Smooth muscle cell of the brain vasculature (primary cell): Measurements from ENCODE around the gene ATP6V0A1.
"Not testable (repeated sequence)": the region's sequence is repeated elsewhere in the genome, so short reads cannot be mapped to it uniquely, and the experiment has no call there.

Experiments used
- DNase-seq: peaks from one replicate; pipeline ENCODE4 v3.0.0-alpha.2; 2012; ENCODE audit warnings: low read depth, low spot score

The ATP6V0A1 gene

DNA sequence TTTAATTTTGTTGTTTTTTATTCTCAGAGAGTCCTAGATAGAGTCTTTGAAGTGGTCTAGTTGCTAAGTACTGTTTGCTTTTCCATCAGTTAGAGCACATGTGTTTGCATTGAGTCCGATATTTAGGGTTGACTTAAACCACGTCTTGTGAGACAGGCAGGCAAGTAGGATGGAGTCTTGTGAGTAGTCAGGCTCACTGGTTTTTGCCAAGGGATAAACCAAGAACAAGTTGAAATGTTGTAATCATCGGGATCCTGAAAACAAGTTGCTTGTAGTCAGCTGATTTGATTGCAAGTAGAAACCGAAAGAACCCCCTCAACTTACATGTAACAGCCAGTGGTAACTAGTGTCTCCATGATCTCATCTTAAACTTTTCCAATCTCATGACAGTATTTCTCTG is 17.2 kb downstream of the ATP6V0A1 start:
- DNase-seq = no peak

DNA sequence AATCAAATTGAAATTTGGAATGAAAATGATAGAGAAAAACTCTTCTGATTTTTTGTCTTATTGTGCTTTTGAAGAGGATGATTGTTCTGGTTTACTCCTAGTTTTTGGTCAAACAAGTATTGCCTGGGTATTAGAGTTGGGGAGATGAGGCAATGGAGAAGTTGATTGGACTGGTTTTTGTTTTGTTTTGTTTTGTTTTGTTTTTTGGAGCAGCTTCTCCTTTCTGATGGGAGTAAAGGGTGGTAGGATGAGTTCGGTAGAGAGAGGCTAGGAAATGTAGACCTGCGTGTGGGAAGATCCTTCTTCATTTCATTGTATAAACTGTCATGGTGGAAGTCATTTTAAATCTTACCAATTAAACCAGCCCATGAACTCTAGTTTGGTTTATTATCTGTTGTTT is 17.7 kb downstream of the ATP6V0A1 start:
- DNase-seq = no peak

DNA sequence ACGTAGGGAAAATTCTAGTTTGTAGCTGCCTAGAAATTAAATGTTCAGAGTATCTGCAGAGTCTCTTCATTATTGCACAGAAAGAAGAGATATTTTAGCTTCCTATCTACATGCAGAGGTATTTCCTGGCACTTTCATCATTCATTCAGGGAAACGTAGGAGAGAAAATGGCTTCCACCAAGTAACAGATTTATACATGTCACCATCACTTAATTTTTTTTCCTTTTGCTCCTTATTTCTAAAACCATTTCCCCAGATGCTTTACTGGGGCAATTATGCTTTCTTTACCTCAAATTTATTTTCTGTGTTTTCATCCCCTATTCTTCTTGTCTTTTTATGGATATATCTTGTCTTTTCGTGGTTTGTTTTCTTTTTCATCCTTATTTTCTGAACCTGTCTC is 18.5 kb downstream of the ATP6V0A1 start:
- DNase-seq = no peak

DNA sequence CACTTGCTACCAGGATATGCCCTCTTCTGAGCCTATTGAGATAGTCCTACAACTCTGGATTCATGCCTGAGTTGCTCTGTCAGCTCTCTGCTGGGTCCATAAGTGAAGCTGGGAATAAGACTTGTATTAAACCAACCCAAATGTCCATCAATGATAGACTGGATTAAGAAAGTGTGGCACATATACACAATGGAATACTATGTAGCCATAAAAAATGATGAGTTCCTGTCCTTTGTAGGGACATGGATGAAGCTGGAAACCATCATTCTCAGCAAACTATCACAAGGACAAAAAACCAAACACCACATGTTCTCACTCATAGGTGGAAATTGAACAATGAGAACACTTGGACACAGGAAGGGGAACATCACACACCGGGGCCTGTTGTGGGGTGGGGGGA is 19.1 kb downstream of the ATP6V0A1 start:
- DNase-seq = not testable (repeated sequence)

DNA sequence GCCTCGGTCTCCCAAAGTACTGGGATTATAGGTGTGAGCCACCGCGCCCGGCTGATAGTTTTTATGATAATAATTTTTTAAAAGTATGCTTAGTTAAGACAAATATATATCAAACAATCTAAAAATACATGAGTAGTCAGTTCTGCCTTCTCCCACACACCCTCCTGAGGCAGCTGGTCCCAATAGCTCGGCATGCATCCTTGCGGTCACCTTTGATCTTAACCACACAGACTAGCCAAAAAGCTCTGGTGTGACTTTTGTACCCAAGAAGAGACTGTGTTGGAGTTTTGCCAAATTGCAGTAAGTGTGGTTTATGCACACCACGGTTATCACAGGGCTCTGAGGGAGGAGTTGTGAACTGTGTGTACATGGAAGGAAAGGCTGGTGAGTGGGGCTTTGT is 25.6 kb downstream of the ATP6V0A1 start:
- DNase-seq = no peak

DNA sequence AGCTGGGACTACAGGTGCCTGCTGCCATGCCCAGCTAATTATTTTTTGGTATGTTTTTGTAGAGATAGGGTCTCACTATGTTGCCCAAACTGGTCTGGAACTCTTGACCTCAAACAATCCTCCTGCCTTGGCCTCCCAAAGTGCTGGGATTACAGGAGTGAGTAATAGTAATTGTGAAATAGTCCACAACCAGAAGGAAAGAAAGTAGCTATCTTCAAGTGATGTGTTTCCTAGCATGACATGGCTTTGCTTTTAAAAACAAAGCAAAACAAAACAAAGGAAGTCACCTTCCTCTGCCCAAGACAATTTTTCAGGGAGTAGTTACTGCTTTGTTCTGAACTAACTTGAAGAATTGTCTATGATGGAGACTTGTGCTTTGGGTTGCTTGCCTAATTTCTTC is 27.0 kb downstream of the ATP6V0A1 start:
- DNase-seq = no peak

DNA sequence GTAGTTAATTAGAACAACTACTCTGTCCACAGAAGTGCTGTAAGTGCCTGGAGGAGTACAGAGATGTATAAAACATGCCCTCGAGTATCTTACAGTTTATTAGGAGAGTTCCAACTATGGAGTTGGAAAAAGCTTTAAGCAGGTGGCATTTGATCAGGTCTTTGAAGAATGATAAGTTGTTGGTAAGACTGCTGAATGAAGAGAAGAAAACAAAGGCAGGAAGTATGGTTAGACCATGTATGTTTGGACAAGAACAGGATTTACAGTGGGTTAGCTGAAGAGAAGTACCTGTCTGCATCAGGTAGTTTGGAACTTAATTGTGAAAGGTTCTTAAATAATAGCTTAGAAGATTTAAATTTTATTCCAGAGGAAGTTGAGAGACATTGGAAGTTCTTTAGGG is 29.4 kb downstream of the ATP6V0A1 start:
- DNase-seq = no peak

DNA sequence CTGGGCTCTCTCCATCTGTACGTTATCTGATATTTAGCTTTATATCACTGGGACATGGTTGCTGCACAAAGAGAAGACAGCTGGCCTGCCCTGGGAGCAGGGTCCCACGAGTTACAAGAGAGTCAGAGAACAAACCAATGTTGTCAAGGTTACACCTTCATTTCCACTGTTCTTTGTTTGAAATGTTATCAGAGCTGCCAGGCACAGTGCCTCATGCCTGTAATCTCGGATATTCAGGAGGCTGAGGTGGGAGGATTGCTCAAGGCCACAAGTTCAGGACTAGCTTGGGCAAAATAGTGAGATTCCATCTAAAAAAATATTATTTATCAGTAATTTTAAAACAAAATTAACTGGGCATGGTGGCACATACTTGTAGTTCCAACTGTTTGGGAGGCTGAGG is 34.6 kb downstream of the ATP6V0A1 start:
- no peak for DNase-seq

DNA sequence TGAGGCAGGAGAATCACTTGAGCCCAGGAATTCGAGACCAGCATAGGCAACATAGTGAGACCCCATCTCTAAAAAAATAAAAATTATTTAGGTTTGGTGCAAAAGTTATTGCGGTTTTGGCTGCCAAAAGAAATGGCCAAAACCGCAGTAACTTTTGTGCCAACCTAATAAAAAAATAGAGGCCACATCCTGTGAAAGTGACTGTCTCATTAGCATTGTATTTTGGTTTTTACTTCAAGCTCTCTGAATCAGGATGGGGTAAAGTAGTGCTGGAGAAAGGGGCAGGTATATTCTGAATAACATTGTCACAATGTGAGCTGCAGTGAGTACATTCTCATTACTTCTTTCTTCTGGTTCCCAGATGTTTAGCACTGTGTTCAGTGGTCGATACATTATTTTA is 36.0 kb downstream of the ATP6V0A1 start:
- no peak for DNase-seq

DNA sequence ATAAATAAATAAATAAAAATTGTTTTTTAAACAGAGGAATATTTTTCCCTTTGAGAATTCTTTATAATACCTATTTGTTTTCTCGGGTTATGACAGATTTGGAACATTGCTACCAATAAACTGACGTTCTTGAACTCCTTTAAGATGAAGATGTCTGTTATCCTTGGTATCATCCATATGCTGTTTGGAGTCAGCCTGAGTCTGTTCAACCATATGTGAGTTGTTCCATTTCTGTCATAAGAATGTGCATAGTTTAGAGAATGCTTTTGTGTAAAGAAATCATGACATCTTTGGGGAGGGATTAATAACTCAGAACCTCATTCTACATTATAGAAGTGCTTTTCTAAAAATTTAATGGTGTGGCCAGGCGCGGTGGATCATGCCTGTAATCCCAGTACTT is 40.1 kb downstream of the ATP6V0A1 start:
- DNase-seq = no peak

DNA sequence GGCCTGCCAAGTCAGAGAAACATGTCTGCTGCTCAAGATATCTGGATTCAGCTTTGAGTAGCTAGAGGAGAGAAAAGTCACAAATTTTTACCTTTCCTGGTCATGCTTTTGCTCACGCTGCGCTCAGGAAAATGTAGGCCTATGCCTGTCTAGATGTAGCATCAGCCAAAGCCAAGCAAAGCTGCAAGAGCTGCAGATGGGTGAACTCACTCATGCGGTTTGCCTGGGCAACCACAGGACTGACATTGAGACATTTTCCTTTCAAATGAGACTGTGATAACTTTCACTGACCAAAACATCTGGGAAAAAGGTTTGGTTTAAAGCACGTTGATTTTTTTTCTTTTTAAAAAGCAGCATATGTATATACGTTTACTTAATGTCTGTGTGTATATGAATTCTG is 43.4 kb downstream of the ATP6V0A1 start:
- no peak for DNase-seq

DNA sequence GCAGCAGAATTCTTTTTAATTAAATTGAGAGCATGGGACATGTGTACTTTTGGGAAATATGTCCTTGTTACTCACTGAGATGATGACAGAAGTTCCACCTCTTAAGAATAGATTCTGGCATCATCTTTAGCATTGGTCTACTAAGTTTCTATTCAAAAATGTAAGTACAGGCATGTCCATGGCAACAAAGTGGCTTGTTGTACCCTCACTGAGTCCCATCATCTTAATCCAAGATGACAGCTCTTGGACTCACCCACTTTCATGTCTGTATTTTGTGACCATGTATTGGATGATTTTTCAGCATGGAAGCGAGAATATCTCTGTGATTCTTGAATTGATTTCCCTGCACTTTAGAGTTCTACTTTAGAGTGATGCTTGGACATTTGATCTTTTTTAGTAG is 44.2 kb downstream of the ATP6V0A1 start:
- DNase-seq = no peak

DNA sequence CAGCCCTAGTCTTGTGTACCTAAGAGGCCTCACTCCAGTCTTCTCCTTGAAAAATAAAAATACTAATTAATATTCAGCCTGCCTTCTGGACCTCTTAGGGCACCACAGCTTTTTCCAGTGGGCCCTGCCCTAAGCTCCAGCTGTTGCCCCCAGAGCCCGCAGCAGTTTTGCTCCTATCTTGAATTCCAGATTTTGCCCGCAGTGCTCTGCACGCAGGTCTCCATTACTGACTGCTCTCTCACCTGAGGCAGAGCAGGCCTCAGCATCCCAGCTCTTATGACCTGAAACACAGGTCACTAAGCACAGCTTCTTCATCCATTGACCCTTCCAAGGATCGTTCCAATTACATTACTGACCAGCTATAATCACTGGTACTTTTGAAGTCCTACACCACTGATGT is 49.0 kb downstream of the ATP6V0A1 start:
- DNase-seq = no peak

DNA sequence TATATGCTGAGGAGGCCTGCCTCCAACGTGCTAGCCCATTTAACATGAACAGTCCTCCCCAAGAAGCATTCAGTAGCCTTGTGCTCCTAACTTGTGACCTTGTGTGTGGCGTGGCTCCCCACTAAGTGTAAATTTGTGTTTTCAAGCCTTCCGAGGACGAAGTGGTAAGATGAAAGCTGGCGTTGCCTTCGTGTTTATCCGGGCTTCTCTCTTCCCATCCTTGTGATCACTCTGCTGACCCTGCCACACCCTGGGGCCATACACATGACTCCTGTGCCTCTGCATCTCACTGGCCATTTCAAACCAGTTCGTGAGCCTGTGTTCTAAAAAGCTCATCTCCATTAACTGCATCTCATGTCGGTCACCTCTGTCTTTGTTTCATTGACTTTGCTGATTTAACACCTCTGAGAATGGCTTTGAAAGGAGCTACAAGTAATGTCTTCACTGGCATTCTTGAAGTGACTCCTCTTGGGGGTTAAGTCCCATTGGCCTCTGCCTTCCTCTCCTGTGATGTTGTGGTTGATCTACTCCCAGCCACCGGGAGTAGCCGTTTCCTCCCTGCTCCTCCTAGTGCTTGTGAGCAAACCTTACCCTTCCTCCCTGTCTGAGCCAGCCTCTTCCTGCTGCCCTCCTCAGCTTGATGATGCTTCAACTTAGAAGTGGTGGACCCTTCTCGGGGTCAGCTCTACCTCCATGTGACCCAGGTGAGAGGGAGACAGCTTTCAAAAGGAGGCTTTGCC is 49.9 kb downstream of the ATP6V0A1 start:
- DNase-seq = no peak

DNA sequence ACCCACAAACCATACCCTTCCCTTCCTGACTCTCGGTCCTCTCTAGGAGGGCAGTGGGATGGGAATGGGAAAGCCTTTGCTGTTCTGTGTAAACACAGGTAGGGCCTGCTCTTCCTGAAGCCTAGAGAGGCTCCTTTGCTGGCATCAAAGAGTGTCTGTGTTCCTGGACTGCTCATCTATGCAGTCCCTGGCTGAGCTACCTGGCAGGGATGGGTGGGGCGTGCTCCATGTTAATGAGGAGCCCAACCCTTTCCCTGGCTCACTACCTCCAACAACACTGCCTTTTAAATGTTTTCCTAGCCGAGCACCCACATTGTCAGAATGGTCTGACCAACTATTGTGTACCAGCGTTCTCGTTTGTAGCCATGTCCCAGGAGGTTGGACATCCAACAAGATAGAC is 50.7 kb downstream of the ATP6V0A1 start:
- DNase-seq = no peak

DNA sequence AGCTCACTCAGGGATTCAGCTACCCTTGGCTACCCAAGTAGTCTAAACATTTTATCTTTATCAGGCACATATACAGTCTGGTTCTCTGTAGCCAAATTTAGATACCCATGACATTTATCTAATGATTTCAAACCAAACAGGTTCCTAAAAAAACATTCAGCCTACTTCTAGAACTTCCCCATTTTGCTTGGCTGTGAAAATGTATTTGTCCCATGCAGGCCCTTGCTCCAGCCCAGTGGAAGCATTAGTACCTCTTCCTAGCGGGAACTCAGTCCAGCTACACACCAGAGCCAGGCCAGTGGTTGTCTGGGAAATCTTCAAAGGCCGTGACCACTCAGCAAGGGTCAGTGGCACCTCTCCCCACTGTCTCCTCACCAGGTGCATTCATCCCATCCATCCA is 51.2 kb downstream of the ATP6V0A1 start:
- DNase-seq = no peak

DNA sequence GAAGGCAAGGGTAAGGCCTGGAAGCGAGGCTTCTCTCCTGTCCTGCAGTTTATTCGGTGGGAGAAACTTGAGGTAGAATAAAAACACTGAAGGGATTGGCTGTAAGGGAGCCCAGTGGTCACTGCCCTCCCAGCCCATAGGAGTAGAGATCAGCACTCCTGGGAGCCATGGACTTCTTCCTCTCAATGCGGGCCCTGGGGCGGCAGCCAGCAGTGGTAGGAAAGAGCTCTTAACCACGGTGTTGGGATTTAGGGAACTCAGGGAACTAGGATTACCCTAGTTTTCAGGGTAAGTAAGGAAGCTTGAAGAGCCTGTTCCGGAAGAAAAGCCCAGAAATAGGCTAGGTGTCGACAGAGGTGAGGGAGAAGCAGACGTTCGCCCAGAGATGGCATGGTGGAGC is 53.6 kb downstream of the ATP6V0A1 start:
- DNase-seq = no peak

DNA sequence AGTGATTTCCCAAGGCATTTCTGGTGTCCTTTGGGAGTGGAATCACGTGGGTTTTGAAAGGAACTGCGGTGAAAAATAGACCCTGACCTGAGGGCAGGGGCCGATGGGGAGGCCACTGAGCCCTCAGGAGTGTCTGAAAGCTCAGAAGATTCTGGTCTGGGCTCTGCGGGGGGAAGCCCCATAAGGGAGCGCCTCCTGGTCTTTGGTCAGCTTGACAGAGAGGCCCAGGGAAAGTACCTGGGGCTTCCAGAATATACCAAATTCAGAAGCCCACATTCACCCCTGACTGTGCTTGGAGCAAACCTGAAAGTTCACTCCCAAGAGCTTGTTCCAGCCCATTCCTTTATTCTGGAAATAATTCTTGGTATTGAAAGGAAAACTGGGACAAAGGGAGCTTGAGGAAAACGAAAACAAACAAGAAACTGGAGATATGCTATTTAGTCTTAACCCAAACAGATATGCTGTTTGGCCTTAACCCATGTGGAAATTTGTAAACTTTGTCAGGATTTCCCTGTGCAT is 54.1 kb downstream of the ATP6V0A1 start:
- DNase-seq = no peak

DNA sequence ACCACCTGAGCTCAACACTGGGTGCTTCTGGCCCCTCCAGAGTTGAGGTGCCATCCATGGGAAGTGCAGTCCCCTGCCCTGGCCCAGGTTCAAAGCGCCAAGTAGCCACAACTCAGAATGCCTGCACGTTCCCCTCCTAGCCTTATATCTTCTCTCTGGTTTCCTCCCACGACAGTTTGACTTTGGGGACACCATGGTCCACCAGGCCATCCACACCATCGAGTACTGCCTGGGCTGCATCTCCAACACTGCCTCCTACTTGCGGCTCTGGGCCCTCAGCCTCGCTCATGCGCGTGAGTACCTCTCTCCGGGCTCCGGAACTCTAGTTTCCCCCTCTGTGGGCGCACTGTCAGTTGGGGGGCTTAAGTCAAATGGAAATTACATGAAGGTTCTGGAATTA is 55.0 kb downstream of the ATP6V0A1 start:
- no peak for DNase-seq

DNA sequence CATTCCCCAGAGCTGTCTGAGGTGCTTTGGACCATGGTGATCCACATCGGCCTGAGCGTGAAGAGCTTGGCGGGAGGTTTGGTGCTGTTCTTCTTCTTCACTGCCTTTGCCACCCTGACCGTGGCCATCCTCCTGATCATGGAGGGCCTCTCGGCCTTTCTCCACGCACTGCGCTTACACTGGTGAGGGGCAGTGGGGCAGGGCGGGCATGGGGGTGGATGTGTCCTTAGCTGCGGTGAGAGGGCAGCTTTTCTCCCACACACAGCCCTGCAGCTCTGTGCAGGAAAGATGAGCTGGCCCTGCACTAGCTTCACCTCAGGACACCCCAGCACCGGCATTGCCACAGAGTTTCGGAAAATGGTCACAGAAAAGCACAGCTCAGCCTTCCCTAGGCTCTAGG is 55.6 kb downstream of the ATP6V0A1 start:
- DNase-seq = no peak

DNA sequence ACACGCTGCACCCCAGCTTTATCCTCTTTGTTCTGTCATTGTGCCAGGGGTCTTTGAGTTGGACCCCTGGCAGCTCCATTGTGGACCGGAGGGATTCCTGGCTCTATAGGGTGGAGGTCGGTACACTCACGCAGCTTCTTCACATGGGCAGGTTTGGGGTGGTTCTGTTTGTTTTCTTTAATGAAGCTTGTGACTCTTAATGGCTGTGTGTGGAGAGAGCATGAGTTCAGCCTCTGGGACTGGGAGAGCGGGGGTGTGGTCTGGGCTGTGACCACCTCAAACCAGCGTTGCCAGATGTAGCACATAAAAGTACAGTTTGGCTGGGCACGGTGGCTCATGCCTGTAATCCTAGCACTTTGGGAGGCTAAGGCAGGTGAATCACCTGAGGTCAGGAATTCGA is 56.2 kb downstream of the ATP6V0A1 start:
- no peak for DNase-seq

DNA sequence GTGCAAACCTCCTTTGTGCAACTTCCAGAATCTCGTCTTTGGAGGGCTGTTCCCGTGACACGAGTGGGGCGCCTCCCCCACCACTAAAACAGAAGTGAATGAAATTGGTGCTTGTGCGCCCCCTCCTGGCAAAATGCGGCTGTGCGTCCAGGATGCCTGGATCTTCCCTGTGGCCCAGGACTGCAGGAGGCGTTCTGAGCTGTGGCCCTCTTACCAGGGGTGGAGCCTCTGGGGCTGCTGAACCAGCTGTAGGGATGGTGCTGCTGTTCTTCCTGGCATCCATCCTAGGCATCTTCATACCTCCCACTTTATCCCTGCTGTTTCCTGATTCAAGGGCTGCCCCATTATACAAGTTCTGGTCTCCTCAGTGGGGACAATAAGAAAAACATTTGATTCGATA is 58.8 kb downstream of the ATP6V0A1 start:
- DNase-seq = no peak

DNA sequence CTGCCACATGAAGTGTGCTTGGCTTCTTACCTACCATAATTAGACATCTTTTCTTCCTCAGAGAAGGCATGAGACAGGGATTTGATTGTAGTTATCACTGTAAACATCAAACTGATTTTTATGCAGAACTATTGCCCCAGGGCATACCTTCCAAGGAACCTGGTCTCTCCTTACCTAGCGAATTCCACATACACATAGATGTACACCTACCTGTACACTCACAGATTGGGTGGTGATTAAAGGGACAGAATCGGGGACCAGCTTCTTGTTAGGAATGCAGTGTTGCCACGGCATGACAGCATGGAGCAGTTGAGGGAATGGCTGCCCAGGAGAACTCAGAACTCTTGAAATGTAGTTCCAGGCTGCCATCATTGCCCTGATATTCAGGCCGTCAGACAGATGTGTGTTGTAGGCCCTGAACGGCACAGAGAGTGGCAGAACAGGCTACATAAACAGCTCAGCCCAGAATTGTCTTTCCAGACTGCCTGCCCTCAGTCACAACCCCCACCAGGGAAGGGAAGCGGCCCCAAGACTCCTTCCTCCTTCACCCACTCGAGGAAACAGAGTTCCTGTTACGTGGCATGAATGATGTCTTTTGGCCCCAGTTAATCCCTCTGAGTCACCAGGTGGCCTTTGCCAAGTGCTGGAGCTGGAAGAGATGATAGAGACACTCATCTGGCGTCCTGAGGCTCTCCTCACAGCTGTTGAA is 59.5 kb downstream of the ATP6V0A1 start:
- DNase-seq = no peak
